Caco-2 (cell line): ENCODE results near the gene ECE1. TPM values are rescaled to one million over a fixed set of nuclear protein-coding genes. Genes with fewer than 3 reads are reported as not detected.

Experiments
- BruUV-seq: library from RNA; stranded (reverse); fragments of 400-500 nt; replicated peaks from 2 replicates; lab custom pipeline; 2021; lab: Mats Ljungman, UMichigan
- CTCF ChIA-PET: fragments of 300-600 bp; sonication (Branson Sonifier 250); formaldehyde crosslinking; loops from one replicate; lab custom pipeline; 2022; ENCODE audit warnings: antibody characterized with exemption; lab: Charles Lee
- POLR2A ChIA-PET: fragments of 300-600 bp; sonication (Branson Sonifier 250); formaldehyde crosslinking; loops from one replicate; lab custom pipeline; 2022; ENCODE audit warnings: antibody characterized with exemption; lab: Charles Lee
- DNase-seq, 2 experiments: peaks; one replicate each; pipeline versions ENCODE4 v3.0.0 to v3.0.0-alpha.2; 2020 to 2022
- H3K27me3 ChIP-seq: replicated peaks from 2 replicates; pipeline ENCODE4 v1.6.0; 2011; ENCODE audit warnings: low read length; ENCODE audit not compliant: control insufficient read depth, insufficient read depth
- H3K36me3 ChIP-seq: 2 replicates; pipeline ENCODE4 v1.5.1; 2011; ENCODE audit warnings: low read length; ENCODE audit not compliant: control insufficient read depth, insufficient read depth
- H3K4me1 ChIP-seq: fragments of 250-450 bp; sonication (Bioruptor Pico); 2 replicates; pipeline ENCODE4 v1.5.1; 2020; ENCODE audit warnings: mild to moderate bottlenecking
- H3K4me3 ChIP-seq: 2 replicates; pipeline ENCODE4 v1.5.1; 2011; ENCODE audit warnings: low read depth, mild to moderate bottlenecking, control low read depth, low read length
- H3K9me3 ChIP-seq: fragments of 250-450 bp; sonication (Bioruptor Pico); 2 replicates; pipeline ENCODE4 v1.5.1; 2020; ENCODE audit warnings: mild to moderate bottlenecking, moderate library complexity
- H3K27ac Mint-ChIP-seq: one replicate; pipeline ENCODE4 v1.8.0; 2022; ENCODE audit warnings: mixed read lengths; ENCODE audit not compliant: unreplicated experiment
- H3K27me3 Mint-ChIP-seq: one replicate; pipeline ENCODE4 v1.8.0; 2022; ENCODE audit warnings: mixed read lengths; ENCODE audit not compliant: insufficient read depth, unreplicated experiment
- H3K36me3 Mint-ChIP-seq: one replicate; pipeline ENCODE4 v1.8.0; 2022; ENCODE audit warnings: mild to moderate bottlenecking, mixed read lengths; ENCODE audit not compliant: insufficient read depth, unreplicated experiment
- H3K4me1 Mint-ChIP-seq: one replicate; pipeline ENCODE4 v1.8.0; 2022; ENCODE audit warnings: low read depth, mixed read lengths; ENCODE audit not compliant: unreplicated experiment
- H3K4me3 Mint-ChIP-seq: one replicate; pipeline ENCODE4 v1.8.0; 2022; ENCODE audit warnings: mild to moderate bottlenecking, moderate library complexity, mixed read lengths; ENCODE audit not compliant: unreplicated experiment
- H3K9me3 Mint-ChIP-seq: one replicate; pipeline ENCODE4 v1.8.0; 2022; ENCODE audit warnings: mixed read lengths; ENCODE audit not compliant: unreplicated experiment
- CTCF ChIP-seq, 2 experiments: fragments of 200-600 bp in 1 of 2; IDR thresholded peaks; 1 replicate in 1 of 2; 2 replicates in 1 of 2; pipeline versions ENCODE4 v1.5.1 to v1.8.0; 2011 to 2022; ENCODE audit warnings: antibody characterized with exemption in 1 of 2, control low read depth in 1 of 2, inconsistent platforms in 1 of 2, low read depth in 1 of 2, low read length in 1 of 2, mild to moderate bottlenecking in 1 of 2, moderate library complexity in 1 of 2; ENCODE audit not compliant: insufficient read depth in 1 of 2, severe bottlenecking in 1 of 2, unreplicated experiment in 1 of 2
- intact Hi-C: fragments of 100-400 bp; cut with micrococcal nuclease; formaldehyde crosslinking; loops from one replicate; pipeline ENCODE4 v1.10.0; 2022; ENCODE audit not compliant: unreplicated experiment
- total RNA-seq: library from RNA; stranded (reverse); gene quantifications from 2 replicates; pipeline ENCODE4 v1.2.3, GENCODE V29; 2022

The ECE1 gene
- total RNA-seq, 1 experiment from 2014 or later, result 50.2 TPM

DNA sequence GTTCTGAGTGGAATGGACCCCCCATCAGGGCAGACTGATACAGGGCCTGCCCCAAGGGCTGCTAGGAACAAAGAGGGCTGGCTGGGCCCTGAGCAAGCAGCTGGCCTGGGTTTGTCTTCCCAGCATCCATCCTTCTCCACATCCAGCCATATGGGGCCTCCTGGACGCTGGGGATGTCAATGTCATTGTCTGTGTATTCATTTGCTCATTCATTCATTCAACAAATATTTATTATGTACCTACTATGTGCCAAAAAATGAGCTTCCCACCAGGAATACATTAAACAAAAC is 15.6 kb upstream of the ECE1 start:
- no peak for TF ChIP-seq CTCF (IDR thresholded peaks at IDR 0.05; ENCODE audit: insufficient read depth in 1 of 2, low read depth in 1 of 2, low read length in 1 of 2, severe bottlenecking in 1 of 2, unreplicated experiment in 1 of 2)

GRCh38 chr1:21305155-21305899 is 15.1 kb upstream of the ECE1 start:
- H3K27me3 Mint-ChIP-seq, result no peaks in the 10 kb centered on the region
- H3K4me3 ChIP-seq, result no peak overlapping the region
- intact Hi-C loops, result no loop called here
- no peaks in the 10 kb centered on the region for H3K9me3 ChIP-seq
- no peak overlapping the region for H3K4me3 Mint-ChIP-seq
- no peak overlapping the region for H3K27ac Mint-ChIP-seq
- TF ChIP-seq CTCF (IDR thresholded peaks at IDR 0.05; ENCODE audit: insufficient read depth in 1 of 2, low read depth in 1 of 2, low read length in 1 of 2, severe bottlenecking in 1 of 2, unreplicated experiment in 1 of 2), result no peak
- H3K4me1 ChIP-seq, result no peaks in the 10 kb centered on the region
- H3K36me3 ChIP-seq, result no peaks in the 10 kb centered on the region
- no TSS peak for BruUV-seq
- no peaks in the 10 kb centered on the region for H3K36me3 Mint-ChIP-seq
- no peak for DNase-seq
- POLR2A ChIA-PET, result no interaction called here
- H3K9me3 Mint-ChIP-seq, result no peaks in the 10 kb centered on the region
- H3K4me1 Mint-ChIP-seq, result no peaks in the 10 kb centered on the region
- H3K27me3 ChIP-seq, result no peaks in the 10 kb centered on the region
- CTCF ChIA-PET, result no interaction called here

More for the DNA sequence above, 15.6 kb upstream of the ECE1 start:
- Histone ChIP-seq H3K36me3 (no peaks in the 10 kb centered on the region), H3K9me3 (no peaks in the 10 kb centered on the region), H3K4me1 (no peaks in the 10 kb centered on the region), H3K4me3 (no peak overlapping the region), H3K27me3 (no peaks in the 10 kb centered on the region)
- Mint-ChIP-seq H3K27ac (no peak overlapping the region), H3K4me3 (no peak overlapping the region), H3K9me3 (no peaks in the 10 kb centered on the region), H3K27me3 (no peaks in the 10 kb centered on the region), H3K36me3 (no peaks in the 10 kb centered on the region), H3K4me1 (no peaks in the 10 kb centered on the region)
- ChIA-PET POLR2A (no interaction called here), CTCF (no interaction called here)
- intact Hi-C loops, result no loop called here
- no TSS peak for BruUV-seq
- DNase-seq, result no peak

DNA sequence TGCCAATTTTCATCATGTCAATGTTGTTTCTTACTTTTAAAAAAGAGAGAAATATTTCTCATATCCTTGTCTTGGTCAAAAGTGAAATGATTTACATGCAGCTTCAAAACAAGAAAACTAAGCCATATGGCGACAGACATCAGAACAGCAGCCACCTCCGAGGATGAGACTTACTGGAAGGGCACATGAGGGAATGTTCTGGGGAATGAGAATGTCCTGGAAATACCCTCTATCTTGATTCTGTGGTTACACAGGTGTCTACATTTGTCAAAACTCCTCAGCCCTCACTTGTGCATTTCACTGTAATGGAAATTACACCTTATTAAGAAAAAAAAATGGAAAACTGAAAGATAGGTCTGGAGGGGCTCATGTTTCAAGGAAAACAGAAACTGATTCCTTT is 14.2 kb upstream of the ECE1 start:
- Histone ChIP-seq H3K4me3 (no peak overlapping the region), H3K27me3 (no peaks in the 10 kb centered on the region), H3K36me3 (no peaks in the 10 kb centered on the region), H3K4me1 (no peaks in the 10 kb centered on the region), H3K9me3 (no peaks in the 10 kb centered on the region)
- no TSS peak for BruUV-seq
- Mint-ChIP-seq H3K4me1 (no peaks in the 10 kb centered on the region), H3K27me3 (no peaks in the 10 kb centered on the region), H3K27ac (no peak overlapping the region), H3K4me3 (no peak overlapping the region), H3K36me3 (no peaks in the 10 kb centered on the region), H3K9me3 (no peaks in the 10 kb centered on the region)
- intact Hi-C loops, result no loop called here
- POLR2A ChIA-PET, result no interaction called here
- CTCF ChIA-PET, result no interaction called here
- no peak for TF ChIP-seq CTCF (IDR thresholded peaks at IDR 0.05; ENCODE audit: insufficient read depth in 1 of 2, low read depth in 1 of 2, low read length in 1 of 2, severe bottlenecking in 1 of 2, unreplicated experiment in 1 of 2)
- DNase-seq, result no peak
